K562 (cell line): ENCODE data around the gene ZKSCAN5. TPM values are rescaled to one million over a fixed set of nuclear protein-coding genes. Genes with fewer than 3 reads are reported as not detected.
A peak's percentile ranks its signal among the peaks of the same experiment; 100 is the strongest.

Experiments
- BRD9 ChIP-seq: fragments of 450-650 bp; IDR thresholded peaks from 2 replicates; pipeline ENCODE4 v1.6.1; 2018; ENCODE audit warnings: low read depth; ENCODE audit not compliant: partially characterized antibody
- EP300 ChIP-seq: IDR thresholded peaks from 2 replicates; pipeline ENCODE4 v1.6.1; 2012; ENCODE audit warnings: low read length, improper control_type of control experiment
- EP400 ChIP-seq: fragments of 450-650 bp; IDR thresholded peaks from 2 replicates; pipeline ENCODE4 v1.6.1; 2017; ENCODE audit warnings: antibody characterized with exemption, mild to moderate bottlenecking, moderate library complexity
- ESRRB ChIP-seq: fragments of 250-450 bp; sonication (Bioruptor Pico); IDR thresholded peaks from 2 replicates; pipeline ENCODE4 v1.5.0; 2020; ENCODE audit warnings: mild to moderate bottlenecking, moderate library complexity, borderline replicate concordance
- FIP1L1 ChIP-seq: fragments of 200-400 bp; formaldehyde crosslinking; IDR thresholded peaks from 2 replicates; pipeline ENCODE4 v1.6.1; 2018; ENCODE audit warnings: mild to moderate bottlenecking, low read depth, low read length; ENCODE audit not compliant: poor library complexity, severe bottlenecking
- HINFP ChIP-seq: fragments of 450-650 bp; conservative IDR thresholded peaks from 2 replicates; pipeline ENCODE4 v1.6.1; 2016; ENCODE audit warnings: missing genetic modification characterization, low read depth, mild to moderate bottlenecking, control low read depth, missing compliant biosample characterization
- JUN ChIP-seq, 2 experiments: sonication (generic) in 1 of 2; formaldehyde crosslinking in 1 of 2; IDR thresholded peaks; 2 replicates each; pipeline versions ENCODE4 v1.6.1 to v1.8.0; 2012 to 2022; ENCODE audit warnings: borderline replicate concordance in 2 of 2, mild to moderate bottlenecking in 2 of 2, improper control_type of control experiment in 1 of 2, low read depth in 1 of 2, low read length in 1 of 2, missing genetic modification reagents in 1 of 2
- NEUROD1 ChIP-seq: fragments of 150-350 bp; IDR thresholded peaks from 2 replicates; pipeline ENCODE4 v1.6.1; 2014; ENCODE audit warnings: borderline replicate concordance, low read length, low read depth; ENCODE audit not compliant: partially characterized antibody
- PRMT5 ChIP-seq: sonication (generic); formaldehyde crosslinking; IDR thresholded peaks from 2 replicates; pipeline ENCODE4 v1.5.0; 2020; ENCODE audit warnings: missing genetic modification reagents
- SIX5 ChIP-seq, 2 experiments: IDR thresholded peaks; 2 replicates each; pipeline ENCODE4 v1.6.1; 2011; ENCODE audit warnings: low read length in 2 of 2, borderline replicate concordance in 1 of 2, low read depth in 1 of 2, mild to moderate bottlenecking in 1 of 2, moderate library complexity in 1 of 2; ENCODE audit not compliant: insufficient read depth in 1 of 2
- TSC22D4 ChIP-seq: fragments of 450-650 bp; IDR thresholded peaks from 2 replicates; pipeline ENCODE4 v1.6.1; 2016; ENCODE audit warnings: missing genetic modification characterization, missing biosample characterization, control low read depth
- ZBTB40 ChIP-seq, 2 experiments: fragments of 450-650 bp in 1 of 2; sonication (generic) in 1 of 2; formaldehyde crosslinking in 1 of 2; IDR thresholded peaks; 2 replicates each; pipeline versions ENCODE4 v1.7.1 to v1.9.0; 2016 to 2022; ENCODE audit warnings: inconsistent platforms in 1 of 2, mild to moderate bottlenecking in 1 of 2, missing genetic modification reagents in 1 of 2
- ZFPM2 ChIP-seq: fragments of 250-450 bp; sonication (Bioruptor Pico); IDR thresholded peaks from 2 replicates; pipeline ENCODE4 v1.5.1; 2022; ENCODE audit warnings: mild to moderate bottlenecking
- ZNF263 ChIP-seq: sonication (generic); formaldehyde crosslinking; IDR thresholded peaks from 2 replicates; pipeline ENCODE4 v1.8.0; 2022; ENCODE audit warnings: mild to moderate bottlenecking, missing genetic modification reagents, borderline replicate concordance
- polyA plus RNA-seq, 8 experiments: library from polyadenylated mRNA; depleted of rRNA in 4 of 8; stranded (reverse) in 5 of 8; unstranded in 3 of 8; fragments of >200 nt; fragmentation: Nextera tagmentation in 2 of 8; fragmentation: Illumina TruSeq in 1 of 8; extraction: Ambion mirVana in 2 of 8; extraction: Trizol in 1 of 8; gene quantifications; 2 replicates each; pipeline versions ENCODE4 v1.2.1 to v1.2.3, GENCODE V29; 2011 to 2014; ENCODE audit warnings: inconsistent platforms in 1 of 8, missing spikeins in 1 of 8
- total RNA-seq, 7 experiments: library from RNA; depleted of rRNA in 6 of 7; stranded (reverse); fragments of >200 nt in 6 of 7; fragmentation: Illumina TruSeq in 2 of 7; extraction: Trizol in 2 of 7; gene quantifications; 2 replicates each; pipeline versions ENCODE4 v1.2.1 to v1.2.3, GENCODE V29; 2011 to 2021; ENCODE audit warnings: low replicate concordance in 1 of 7

Gene ZKSCAN5
- total and polyA plus RNA-seq, 9 of the 15 experiments (the other 6 are each of a cell fraction or from before 2014, with no cell fraction given): 4.2 to 19.0 (median 15.0) TPM

- no peak for TF ChIP-seq ZBTB40 (IDR thresholded peaks at IDR 0.05)
- TF ChIP-seq ZBTB40 (CRISPR knock-in tag; IDR thresholded peaks at IDR 0.05): no peak
- TF ChIP-seq ZFPM2 (CRISPR knock-in tag): no peak
- TF ChIP-seq PRMT5: no peak
- TF ChIP-seq FIP1L1: peak; percentile 92
- TF ChIP-seq ESRRB (CRISPR knock-in tag): no peak
- TF ChIP-seq EP300: 0 out of 2 replicates have a peak, but pooled peaks have one; percentile 2
- TF ChIP-seq HINFP (tag): no peak
- TF ChIP-seq NEUROD1: peak; percentile 89
- no peak for TF ChIP-seq ZNF263 (CRISPR knock-in tag)
- no peak for TF ChIP-seq SIX5 (IDR thresholded peaks at IDR 0.05; ENCODE audit: borderline replicate concordance in 1 of 2, insufficient read depth in 1 of 2, low read depth in 1 of 2, low read length in 2 of 2)
- peak; percentile 83 for TF ChIP-seq EP400
- no peak for TF ChIP-seq BRD9
- TF ChIP-seq TSC22D4 (tag): no peak
- peak; percentile 50; the same call in 1 of the 2 replicates for TF ChIP-seq JUN (IDR thresholded peaks at IDR 0.05; ENCODE audit: borderline replicate concordance, low read depth, low read length)
- TF ChIP-seq JUN (CRISPR knock-in tag; IDR thresholded peaks at IDR 0.05; ENCODE audit: borderline replicate concordance): no peak
These were observed 31.7 kb upstream of the ZKSCAN5 start, which contains the start of gene ZNF789 (continued) for GRCh38 chr7:99472561-99473314.
